HUES64 (cell line): ENCODE results near the gene KMT2A.

Experiments
- H3K27ac ChIP-seq: 2 replicates; pipeline ENCODE4 v1.7.0; 2013; ENCODE audit warnings: low read depth, low read length, inconsistent platforms
- H3K27me3 ChIP-seq: 2 replicates; pipeline ENCODE4 v1.6.1; 2013; ENCODE audit warnings: mild to moderate bottlenecking, low read length; ENCODE audit not compliant: insufficient read depth
- H3K36me3 ChIP-seq: 2 replicates; pipeline ENCODE4 v1.6.1; 2013; ENCODE audit warnings: mild to moderate bottlenecking, low read length; ENCODE audit not compliant: insufficient read depth
- H3K4me1 ChIP-seq: 2 replicates; pipeline ENCODE4 v1.6.1; 2013; ENCODE audit warnings: mild to moderate bottlenecking, low read length, moderate library complexity; ENCODE audit not compliant: insufficient read depth
- H3K4me3 ChIP-seq: 2 replicates; pipeline ENCODE4 v1.5.1; 2013; ENCODE audit warnings: mild to moderate bottlenecking, low read length, moderate library complexity
- H3K9ac ChIP-seq: 2 replicates; pipeline ENCODE4 v1.6.1; 2013; ENCODE audit warnings: mild to moderate bottlenecking, low read depth, low read length
- H3K9me3 ChIP-seq: 2 replicates; pipeline ENCODE4 v1.6.1; 2013; ENCODE audit warnings: low read depth, low read length; ENCODE audit not compliant: insufficient read depth
- WGBS: fragments of 150-250, 120-280 bp; methylation state at CpG from one replicate; pipeline ENCODE4 v1.1.7; 2013; ENCODE audit warnings: missing lambda C conversion rate; 5-methylcytosine and 5-hydroxymethylcytosine counted together

KMT2A gene

GRCh38 chr11:118436639-118437207 is 431 bp downstream of the KMT2A start:
- peaks cover 33% of the 10 kb centered on the region for H3K4me1 ChIP-seq
- peak overlapping the region; percentile 92 for H3K4me3 ChIP-seq
- H3K27ac ChIP-seq = peak overlapping the region; percentile 79
- under 1% methylated on average over 55 of the region's 55 CpGs for WGBS
- peaks cover 7% of the 10 kb centered on the region for H3K27me3 ChIP-seq
- peak overlapping the region; percentile 71 for H3K9ac ChIP-seq
- peaks cover 27% of the 10 kb centered on the region for H3K36me3 ChIP-seq
- H3K9me3 ChIP-seq = no peaks in the 10 kb centered on the region

GRCh38 chr11:118437208-118438125 is 1.2 kb downstream of the KMT2A start:
- peak overlapping the region; percentile 79 for H3K27ac ChIP-seq
- peak overlapping the region; percentile 71 for H3K9ac ChIP-seq
- peaks cover 41% of the 10 kb centered on the region for H3K4me1 ChIP-seq
- no peaks in the 10 kb centered on the region for H3K9me3 ChIP-seq
- 3% methylated on average over 28 of the region's 28 CpGs for WGBS
- peak overlapping the region; percentile 92 for H3K4me3 ChIP-seq
- H3K27me3 ChIP-seq = peaks cover 7% of the 10 kb centered on the region
- peaks cover 27% of the 10 kb centered on the region for H3K36me3 ChIP-seq

GRCh38 chr11:118438314-118438931 is 2.1 kb downstream of the KMT2A start:
- H3K27me3 ChIP-seq = peaks cover 7% of the 10 kb centered on the region
- H3K4me3 ChIP-seq = peak overlapping the region; percentile 92
- 4% methylated on average over 14 of the region's 14 CpGs for WGBS
- H3K9me3 ChIP-seq = no peaks in the 10 kb centered on the region
- H3K27ac ChIP-seq = no peak overlapping the region
- H3K36me3 ChIP-seq = peaks cover 27% of the 10 kb centered on the region
- H3K9ac ChIP-seq = no peak overlapping the region
- peaks cover 46% of the 10 kb centered on the region for H3K4me1 ChIP-seq

- Histone ChIP-seq H3K27ac (no peak overlapping the region), H3K9me3 (no peaks in the 10 kb centered on the region), H3K36me3 (peaks cover 27% of the 10 kb centered on the region), H3K9ac (no peak overlapping the region), H3K4me1 (peaks cover 41% of the 10 kb centered on the region), H3K4me3 (no peak overlapping the region), H3K27me3 (no peaks in the 10 kb centered on the region)
Observed at GRCh38 chr11:118439646-118440045, 3.4 kb downstream of the KMT2A start.

GRCh38 chr11:118441770-118442275 is 5.5 kb downstream of the KMT2A start:
- no peaks in the 10 kb centered on the region for H3K9me3 ChIP-seq
- no peaks in the 10 kb centered on the region for H3K27me3 ChIP-seq
- peaks cover 41% of the 10 kb centered on the region for H3K4me1 ChIP-seq
- 58% methylated on average over 3 of the region's 3 CpGs for WGBS
- H3K36me3 ChIP-seq = peaks cover 33% of the 10 kb centered on the region
- 0 out of 2 replicates have a peak overlapping the region, but pooled peaks have one; percentile 2 for H3K9ac ChIP-seq
- H3K27ac ChIP-seq = peak overlapping the region; percentile 2; the same call in 1 of the 2 replicates
- 0 out of 2 replicates have a peak overlapping the region, but pooled peaks have one; percentile 6 for H3K4me3 ChIP-seq

- Histone ChIP-seq H3K4me3 (0 out of 2 replicates have a peak overlapping the region, but pooled peaks have one; percentile 6), H3K4me1 (peaks cover 41% of the 10 kb centered on the region)
Observed at GRCh38 chr11:118442301-118442700, 6.0 kb downstream of the KMT2A start.

GRCh38 chr11:118442908-118443589 is 6.8 kb downstream of the KMT2A start:
- no peaks in the 10 kb centered on the region for H3K27me3 ChIP-seq
- H3K4me1 ChIP-seq = peaks cover 41% of the 10 kb centered on the region
- no peak overlapping the region for H3K9ac ChIP-seq
- 96% methylated on average over 4 of the region's 4 CpGs for WGBS
- no peak overlapping the region for H3K27ac ChIP-seq
- peaks cover 46% of the 10 kb centered on the region for H3K36me3 ChIP-seq
- no peak overlapping the region for H3K4me3 ChIP-seq
- no peaks in the 10 kb centered on the region for H3K9me3 ChIP-seq

More at GRCh38 chr11:118442301-118442700, 6.0 kb downstream of the KMT2A start:
- no peak overlapping the region for H3K9ac ChIP-seq
- no peaks in the 10 kb centered on the region for H3K27me3 ChIP-seq
- no peaks in the 10 kb centered on the region for H3K9me3 ChIP-seq
- 88% methylated on average over 3 of the region's 3 CpGs for WGBS
- peaks cover 38% of the 10 kb centered on the region for H3K36me3 ChIP-seq
- H3K27ac ChIP-seq = no peak overlapping the region

GRCh38 chr11:118443590-118444218 is 7.4 kb downstream of the KMT2A start:
- Histone ChIP-seq H3K27me3 (no peaks in the 10 kb centered on the region), H3K4me3 (no peak overlapping the region), H3K9me3 (no peaks in the 10 kb centered on the region), H3K4me1 (peaks cover 40% of the 10 kb centered on the region), H3K9ac (no peak overlapping the region), H3K27ac (no peak overlapping the region), H3K36me3 (peaks cover 52% of the 10 kb centered on the region)
- WGBS = 98% methylated on average over 2 of the region's 2 CpGs

GRCh38 chr11:118447423-118447822 is 11.1 kb downstream of the KMT2A start:
- H3K27ac ChIP-seq = no peak overlapping the region
- no peaks in the 10 kb centered on the region for H3K9me3 ChIP-seq
- H3K4me3 ChIP-seq = no peak overlapping the region
- H3K36me3 ChIP-seq = peaks cover 43% of the 10 kb centered on the region
- H3K4me1 ChIP-seq = peaks cover 5% of the 10 kb centered on the region; the same call in 1 of the 2 replicates
- no peak overlapping the region for H3K9ac ChIP-seq
- WGBS = 97% methylated on average over 4 of the region's 4 CpGs
- no peaks in the 10 kb centered on the region for H3K27me3 ChIP-seq

- H3K4me3 ChIP-seq = no peak overlapping the region
- H3K27me3 ChIP-seq = no peaks in the 10 kb centered on the region
Observed at GRCh38 chr11:118448294-118448693, 12.0 kb downstream of the KMT2A start.

More at GRCh38 chr11:118448294-118448693, 12.0 kb downstream of the KMT2A start:
- Histone ChIP-seq H3K27ac (no peak overlapping the region), H3K9ac (no peak overlapping the region), H3K4me1 (no peaks in the 10 kb centered on the region; the same call in 1 of the 2 replicates), H3K9me3 (no peaks in the 10 kb centered on the region), H3K36me3 (peaks cover 43% of the 10 kb centered on the region)
